Ramos (cell line): ENCODE data around the gene BOD1L1.

ENCODE experiments used
- in situ Hi-C: fragments of 300-500 bp; cut with MboI; formaldehyde crosslinking; loops from one replicate; pipeline ENCODE4 v1.14.3; 2022; ENCODE audit warnings: low sequenced_read_pairs; ENCODE audit not compliant: unreplicated experiment

The BOD1L1 gene

DNA sequence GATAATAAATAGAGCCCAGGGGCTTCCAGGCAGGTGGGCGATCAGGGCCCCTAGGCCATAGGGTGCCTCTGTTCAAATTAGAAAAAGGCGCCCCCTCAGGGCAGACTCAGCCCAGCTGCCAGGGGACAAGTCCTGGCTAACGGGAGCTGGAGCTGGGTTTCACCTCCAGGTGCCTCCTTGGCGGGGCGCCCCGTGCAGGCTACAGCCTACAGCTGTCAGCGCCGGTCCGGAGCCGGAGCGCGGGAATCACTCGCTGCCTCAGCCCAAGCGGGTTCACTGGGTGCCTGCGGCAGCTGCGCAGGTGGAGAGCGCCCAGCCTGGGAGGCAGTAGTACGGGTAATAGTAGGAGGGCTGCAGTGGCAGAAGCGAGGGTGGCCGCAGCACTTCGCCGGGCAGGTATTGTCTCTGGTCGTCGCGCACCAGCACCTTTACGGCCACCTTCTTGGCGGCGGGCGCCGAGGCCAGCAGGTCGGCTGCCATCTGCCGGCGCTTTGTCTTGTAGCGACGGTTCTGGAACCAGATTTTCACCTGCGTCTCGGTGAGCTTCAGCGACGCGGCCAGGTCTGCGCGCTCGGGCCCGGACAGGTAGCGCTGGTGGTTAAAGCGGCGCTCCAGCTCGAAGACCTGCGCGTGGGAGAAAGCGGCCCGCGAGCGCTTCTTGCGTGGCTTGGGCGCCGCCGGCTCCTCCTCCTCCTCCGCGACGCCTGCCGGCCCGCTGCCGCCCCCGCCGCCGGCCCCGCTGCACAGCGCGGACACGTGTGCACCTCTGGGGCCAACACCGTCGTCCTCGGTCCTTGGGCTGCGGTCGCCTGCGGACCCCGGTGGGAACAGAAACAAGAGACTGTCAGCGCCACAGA is 85.6 kb downstream of the BOD1L1 start:
- in situ Hi-C loops: no loop called here

GRCh38 chr4:13541176-13541604 is 86.3 kb downstream of the BOD1L1 start:
- in situ Hi-C loops: no loop called here

- in situ Hi-C loops: no loop called here
These were observed 86.9 kb downstream of the BOD1L1 start for GRCh38 chr4:13540446-13541175.

GRCh38 chr4:13539619-13540445 is 87.7 kb downstream of the BOD1L1 start:
- in situ Hi-C loops: no loop called here

GRCh38 chr4:13539047-13539618 is 88.4 kb downstream of the BOD1L1 start:
- in situ Hi-C loops: no loop called here

DNA sequence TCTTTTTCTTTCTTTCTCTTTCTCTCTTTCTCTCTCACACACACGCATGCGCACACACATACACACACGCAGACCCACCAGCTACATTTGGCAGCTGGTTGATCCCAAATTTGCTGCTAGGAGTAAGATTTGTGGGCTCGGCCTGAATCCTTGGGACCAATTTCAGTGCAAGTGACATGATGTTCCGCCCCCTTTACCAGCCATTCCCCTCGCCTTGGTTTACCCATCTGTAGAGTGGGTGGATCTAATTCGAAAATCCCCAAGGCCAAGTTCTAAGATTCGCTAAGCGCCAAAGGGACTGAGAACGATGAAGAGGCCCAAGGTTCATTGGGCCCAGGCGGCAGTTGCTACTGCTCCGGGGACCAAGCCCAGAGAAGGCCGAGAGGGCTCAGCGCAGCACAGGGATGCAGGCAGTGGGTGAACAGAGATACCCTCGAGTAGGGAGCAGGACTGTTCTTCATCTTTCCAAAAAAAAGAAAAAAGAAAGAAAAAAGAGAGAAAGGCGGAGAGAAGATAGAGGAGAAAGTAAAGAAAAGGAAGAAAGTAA is 89.0 kb downstream of the BOD1L1 start:
- in situ Hi-C loops: no loop called here

GRCh38 chr4:13537832-13538177 is 89.7 kb downstream of the BOD1L1 start:
- in situ Hi-C loops: no loop called here

- in situ Hi-C loops: no loop called here
These were observed 90.3 kb downstream of the BOD1L1 start for GRCh38 chr4:13537011-13537831.

DNA sequence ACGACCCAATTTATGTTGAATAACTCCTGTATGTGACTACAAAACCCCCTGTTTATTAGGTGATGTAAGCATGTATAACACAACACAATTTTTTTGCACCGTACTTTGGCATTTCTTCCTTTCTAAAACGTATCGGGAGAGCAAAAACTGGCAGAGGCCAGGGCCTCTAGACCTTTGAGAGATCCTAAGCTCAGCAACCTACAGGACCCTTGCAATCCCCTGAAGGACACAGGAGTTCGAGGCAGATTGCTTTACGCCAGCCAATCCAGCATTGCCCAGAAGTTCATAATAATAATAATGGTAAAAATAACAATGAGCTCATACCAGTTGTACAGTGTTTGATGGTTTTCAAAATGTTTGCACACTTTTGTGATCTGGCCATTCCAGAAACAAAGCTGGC is 90.9 kb downstream of the BOD1L1 start:
- in situ Hi-C loops: no loop called here

- in situ Hi-C loops: no loop called here
These were observed 91.7 kb downstream of the BOD1L1 start for GRCh38 chr4:13535708-13536361.

DNA sequence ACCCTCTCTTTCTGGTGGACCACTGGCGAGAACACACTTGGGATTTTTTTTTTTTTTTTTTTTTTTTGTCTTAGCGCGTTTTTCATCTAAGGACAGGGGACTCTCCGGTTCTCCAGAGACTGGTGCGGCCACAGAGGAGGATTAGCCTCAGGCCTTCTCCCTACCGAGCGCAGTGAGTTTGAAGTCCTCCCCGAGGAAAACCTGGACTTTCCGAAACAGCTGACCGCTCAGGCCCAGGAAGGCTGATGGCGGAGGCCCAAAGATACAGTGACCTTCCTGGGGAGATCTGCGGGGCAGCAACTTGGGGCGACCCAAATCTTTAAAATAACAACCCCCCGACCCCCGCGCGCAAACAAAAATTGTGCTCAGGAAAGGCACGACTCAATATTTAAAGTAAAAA is 92.4 kb downstream of the BOD1L1 start:
- in situ Hi-C loops: no loop called here

- in situ Hi-C loops: no loop called here
These were observed 93.0 kb downstream of the BOD1L1 start for GRCh38 chr4:13534344-13535063.

DNA sequence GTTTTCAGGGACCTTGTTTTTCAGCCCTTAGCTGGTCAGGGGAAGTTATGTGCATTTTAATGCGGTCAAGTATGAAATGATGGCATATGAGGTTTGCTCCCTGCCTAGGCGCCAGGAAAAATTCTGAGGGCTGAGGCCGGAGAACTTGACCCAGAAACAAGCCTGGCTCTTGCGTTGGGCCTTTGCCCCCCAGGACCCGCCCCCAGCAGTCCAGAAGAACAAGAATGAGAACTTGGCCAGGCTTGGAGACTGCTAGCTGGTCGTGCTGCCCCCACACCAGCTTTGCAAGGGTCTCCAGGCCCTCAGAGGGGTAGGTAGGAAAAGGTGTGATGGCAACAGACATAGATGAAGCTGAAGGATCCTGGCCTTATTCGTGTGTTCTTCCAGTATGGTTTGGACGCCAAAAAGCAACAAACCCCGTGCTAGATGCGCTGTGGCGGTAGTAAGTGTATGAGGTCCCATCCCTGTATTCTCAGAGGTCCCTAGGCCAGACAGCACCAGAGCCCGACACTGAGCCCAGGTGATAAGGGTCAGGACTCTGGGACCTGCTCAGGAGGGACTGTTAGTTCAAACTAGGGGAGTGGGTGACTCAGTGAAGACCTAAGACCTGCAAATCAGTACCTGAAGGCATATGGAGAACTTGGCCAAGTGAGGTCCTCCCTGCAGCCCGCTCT is 93.7 kb downstream of the BOD1L1 start:
- in situ Hi-C loops: no loop called here

DNA sequence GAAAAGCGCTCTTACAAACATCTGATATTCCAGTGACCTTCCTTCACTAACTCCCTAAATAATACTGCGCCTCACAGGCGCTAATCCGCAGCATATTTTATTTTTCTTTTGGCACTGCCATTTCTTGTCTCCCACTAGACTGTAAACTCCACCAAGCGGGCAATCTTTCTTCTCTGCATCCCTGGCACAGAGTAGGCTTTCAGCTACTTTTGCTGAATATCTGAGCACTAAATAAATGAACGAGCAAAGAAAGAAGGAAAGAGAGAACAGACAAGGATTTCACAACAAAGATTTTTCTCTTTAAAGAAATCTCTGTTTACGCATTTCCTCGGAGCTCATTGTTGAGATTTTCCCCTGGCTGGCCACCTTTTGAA is 95.9 kb downstream of the BOD1L1 start:
- in situ Hi-C loops: no loop called here

- in situ Hi-C loops: no loop called here
These were observed 96.5 kb downstream of the BOD1L1 start for GRCh38 chr4:13530823-13531624.

GRCh38 chr4:13529128-13529919 is 98.2 kb downstream of the BOD1L1 start:
- in situ Hi-C loops: no loop called here
